Esophagus muscularis mucosa (tissue), 3 donors: ENCODE data around the gene CCDC188.

Experiments
- CTCF ChIP-seq, 3 experiments: fragments of 200-600 bp in 2 of 3; fragments of 450-650 bp in 1 of 3; sonication (generic) in 2 of 3; IDR thresholded peaks; one replicate each; pipeline ENCODE4 v1.5.1; 2017 to 2019; ENCODE audit warnings: antibody characterized with exemption in 3 of 3, mild to moderate bottlenecking in 2 of 3, moderate library complexity in 1 of 3
- POLR2AphosphoS5 ChIP-seq, 2 donors: sonication (generic); formaldehyde crosslinking; IDR thresholded peaks; one replicate each; pipeline ENCODE4 v1.6.1; 2017; ENCODE audit warnings: antibody characterized with exemption in 2 of 2

DNA sequence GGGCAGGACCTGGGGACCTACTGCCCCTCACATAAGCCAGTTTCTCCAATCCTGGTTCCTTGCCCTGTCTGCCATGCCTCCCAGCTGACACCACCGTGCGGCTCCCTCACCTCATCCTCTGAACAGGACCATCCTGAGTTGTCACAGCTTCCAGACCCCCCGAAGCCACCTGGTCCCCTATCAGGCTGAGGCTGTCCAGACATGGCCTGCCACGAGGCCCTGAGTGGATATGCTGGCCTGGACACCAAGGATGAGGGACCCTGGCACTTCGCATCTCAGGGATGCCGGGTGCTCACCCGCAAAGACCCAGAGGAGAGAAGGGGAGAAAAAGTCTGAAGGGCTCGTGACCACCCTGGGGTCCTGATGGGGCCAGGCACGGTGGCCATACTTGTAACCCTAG lies 15.8 kb upstream of the CCDC188 start:
- TF ChIP-seq CTCF (IDR thresholded peaks at IDR 0.05) (no peak), POLR2AphosphoS5 (IDR thresholded peaks at IDR 0.05) (no peak)
